ENCODE data around the gene ARCN1.

- no peak for TF ChIP-seq EZH2 (IDR thresholded peaks at IDR 0.05; ENCODE audit: borderline replicate concordance, insufficient read depth, low read depth, low read length, poor library complexity, severe bottlenecking)
- TF ChIP-seq, protein P1, sequence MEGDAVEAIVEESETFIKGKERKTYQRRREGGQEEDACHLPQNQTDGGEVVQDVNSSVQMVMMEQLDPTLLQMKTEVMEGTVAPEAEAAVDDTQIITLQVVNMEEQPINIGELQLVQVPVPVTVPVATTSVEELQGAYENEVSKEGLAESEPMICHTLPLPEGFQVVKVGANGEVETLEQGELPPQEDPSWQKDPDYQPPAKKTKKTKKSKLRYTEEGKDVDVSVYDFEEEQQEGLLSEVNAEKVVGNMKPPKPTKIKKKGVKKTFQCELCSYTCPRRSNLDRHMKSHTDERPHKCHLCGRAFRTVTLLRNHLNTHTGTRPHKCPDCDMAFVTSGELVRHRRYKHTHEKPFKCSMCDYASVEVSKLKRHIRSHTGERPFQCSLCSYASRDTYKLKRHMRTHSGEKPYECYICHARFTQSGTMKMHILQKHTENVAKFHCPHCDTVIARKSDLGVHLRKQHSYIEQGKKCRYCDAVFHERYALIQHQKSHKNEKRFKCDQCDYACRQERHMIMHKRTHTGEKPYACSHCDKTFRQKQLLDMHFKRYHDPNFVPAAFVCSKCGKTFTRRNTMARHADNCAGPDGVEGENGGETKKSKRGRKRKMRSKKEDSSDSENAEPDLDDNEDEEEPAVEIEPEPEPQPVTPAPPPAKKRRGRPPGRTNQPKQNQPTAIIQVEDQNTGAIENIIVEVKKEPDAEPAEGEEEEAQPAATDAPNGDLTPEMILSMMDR (IDR thresholded peaks at IDR 0.05): no peak
Measured at GRCh38 chr11:118560806-118561205, 11.4 kb upstream of the ARCN1 start.

All from B cell (primary cell).